22Rv1 (cell line): ENCODE data around the gene BEND4.

Experiments
- ZFX ChIP-seq: fragments of 450-650 bp; IDR thresholded peaks from 2 replicates; pipeline ENCODE4 v1.6.1; 2017; ENCODE audit warnings: antibody characterized with exemption, borderline replicate concordance
- TF ChIP-seq, protein P1 (sequence below): fragments of 450-650 bp; IDR thresholded peaks from 2 replicates; pipeline ENCODE4 v1.5.1; 2017; ENCODE audit warnings: mild to moderate bottlenecking

DNA sequence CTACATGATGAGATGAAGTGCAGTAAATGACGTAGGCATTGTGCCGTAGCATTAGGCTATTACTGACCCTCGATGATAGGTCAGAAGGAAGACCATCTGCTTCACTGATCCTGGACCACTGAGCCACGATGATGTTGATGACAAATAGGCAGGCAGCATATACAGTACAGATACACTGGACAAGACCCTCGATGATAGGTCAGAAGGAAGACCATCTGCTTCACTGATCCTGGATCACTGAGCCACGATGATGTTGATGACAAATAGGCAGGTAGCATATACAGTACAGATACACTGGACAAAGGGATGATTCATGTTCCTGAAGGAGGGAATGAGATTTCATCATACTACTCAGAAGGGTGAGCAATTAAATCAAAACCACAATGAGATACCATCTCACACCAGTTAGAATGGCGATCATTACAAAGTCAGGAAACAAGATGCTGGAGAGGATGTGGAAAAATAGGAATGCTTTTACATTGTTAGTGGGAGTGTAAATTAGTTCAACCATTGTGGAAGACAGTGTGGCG is 50.9 kb downstream of the BEND4 start:
- TF ChIP-seq, protein P1, sequence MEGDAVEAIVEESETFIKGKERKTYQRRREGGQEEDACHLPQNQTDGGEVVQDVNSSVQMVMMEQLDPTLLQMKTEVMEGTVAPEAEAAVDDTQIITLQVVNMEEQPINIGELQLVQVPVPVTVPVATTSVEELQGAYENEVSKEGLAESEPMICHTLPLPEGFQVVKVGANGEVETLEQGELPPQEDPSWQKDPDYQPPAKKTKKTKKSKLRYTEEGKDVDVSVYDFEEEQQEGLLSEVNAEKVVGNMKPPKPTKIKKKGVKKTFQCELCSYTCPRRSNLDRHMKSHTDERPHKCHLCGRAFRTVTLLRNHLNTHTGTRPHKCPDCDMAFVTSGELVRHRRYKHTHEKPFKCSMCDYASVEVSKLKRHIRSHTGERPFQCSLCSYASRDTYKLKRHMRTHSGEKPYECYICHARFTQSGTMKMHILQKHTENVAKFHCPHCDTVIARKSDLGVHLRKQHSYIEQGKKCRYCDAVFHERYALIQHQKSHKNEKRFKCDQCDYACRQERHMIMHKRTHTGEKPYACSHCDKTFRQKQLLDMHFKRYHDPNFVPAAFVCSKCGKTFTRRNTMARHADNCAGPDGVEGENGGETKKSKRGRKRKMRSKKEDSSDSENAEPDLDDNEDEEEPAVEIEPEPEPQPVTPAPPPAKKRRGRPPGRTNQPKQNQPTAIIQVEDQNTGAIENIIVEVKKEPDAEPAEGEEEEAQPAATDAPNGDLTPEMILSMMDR = no peak
- no peak for TF ChIP-seq ZFX
